GM12874 (cell line): ENCODE results near the gene CTIF.

Source experiments
- CTCF ChIP-seq: IDR thresholded peaks from 2 replicates; pipeline ENCODE4 v1.5.1; 2011; ENCODE audit warnings: low read depth, mild to moderate bottlenecking, control low read depth, low read length, moderate library complexity; ENCODE audit not compliant: insufficient read depth

The CTIF gene

GRCh38 chr18:48528861-48529260 is 10.0 kb upstream of the CTIF start:
- TF ChIP-seq CTCF = no peak

- TF ChIP-seq CTCF = no peak
Measured at GRCh38 chr18:48529796-48530195, 9.0 kb upstream of the CTIF start.

GRCh38 chr18:48530399-48531081 is 8.3 kb upstream of the CTIF start:
- TF ChIP-seq CTCF = no peak

- no peak for TF ChIP-seq CTCF
Measured at GRCh38 chr18:48531082-48531403, 7.8 kb upstream of the CTIF start.

GRCh38 chr18:48531908-48532307 is 6.9 kb upstream of the CTIF start:
- TF ChIP-seq CTCF = no peak

GRCh38 chr18:48533340-48534070 is 5.3 kb upstream of the CTIF start:
- TF ChIP-seq CTCF = no peak

GRCh38 chr18:48534364-48534763 is 4.5 kb upstream of the CTIF start:
- no peak for TF ChIP-seq CTCF
